ENCODE results near the gene FAM117B.

- no peak for TF ChIP-seq POLR2A (IDR thresholded peaks at IDR 0.05)
- TF ChIP-seq CTCF (IDR thresholded peaks at IDR 0.05): no peak
- no peak for TF ChIP-seq EP300 (IDR thresholded peaks at IDR 0.05)
Observed at GRCh38 chr2:202726070-202726469, 91.3 kb downstream of the FAM117B start.

Measured in tibial nerve (tissue), 4 donors.